Measurements from ENCODE around the gene NGFR.

DNA sequence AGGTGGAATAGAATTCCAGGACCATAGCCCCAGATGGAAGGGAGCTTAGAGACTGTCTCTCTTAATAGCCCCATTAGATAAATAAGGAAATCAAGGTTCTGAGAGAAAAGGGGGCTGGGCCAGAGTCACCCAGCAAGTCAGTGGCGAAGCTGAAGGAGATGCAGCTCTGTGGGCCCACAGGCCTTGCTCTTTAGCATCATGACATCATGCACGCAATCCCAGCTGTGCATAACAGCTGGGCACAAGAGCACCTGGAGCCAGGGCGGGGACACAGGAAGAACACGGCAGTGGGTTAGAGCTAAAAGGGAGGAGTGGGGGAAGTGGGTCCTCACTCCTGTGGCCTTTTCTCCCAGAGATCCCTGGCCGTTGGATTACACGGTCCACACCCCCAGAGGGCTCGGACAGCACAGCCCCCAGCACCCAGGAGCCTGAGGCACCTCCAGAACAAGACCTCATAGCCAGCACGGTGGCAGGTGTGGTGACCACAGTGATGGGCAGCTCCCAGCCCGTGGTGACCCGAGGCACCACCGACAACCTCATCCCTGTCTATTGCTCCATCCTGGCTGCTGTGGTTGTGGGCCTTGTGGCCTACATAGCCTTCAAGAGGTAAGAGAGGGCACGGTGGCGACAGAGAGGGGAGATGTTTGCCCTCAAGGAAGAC, 15.1 kb downstream of the NGFR start:
- TF ChIP-seq, protein P1, sequence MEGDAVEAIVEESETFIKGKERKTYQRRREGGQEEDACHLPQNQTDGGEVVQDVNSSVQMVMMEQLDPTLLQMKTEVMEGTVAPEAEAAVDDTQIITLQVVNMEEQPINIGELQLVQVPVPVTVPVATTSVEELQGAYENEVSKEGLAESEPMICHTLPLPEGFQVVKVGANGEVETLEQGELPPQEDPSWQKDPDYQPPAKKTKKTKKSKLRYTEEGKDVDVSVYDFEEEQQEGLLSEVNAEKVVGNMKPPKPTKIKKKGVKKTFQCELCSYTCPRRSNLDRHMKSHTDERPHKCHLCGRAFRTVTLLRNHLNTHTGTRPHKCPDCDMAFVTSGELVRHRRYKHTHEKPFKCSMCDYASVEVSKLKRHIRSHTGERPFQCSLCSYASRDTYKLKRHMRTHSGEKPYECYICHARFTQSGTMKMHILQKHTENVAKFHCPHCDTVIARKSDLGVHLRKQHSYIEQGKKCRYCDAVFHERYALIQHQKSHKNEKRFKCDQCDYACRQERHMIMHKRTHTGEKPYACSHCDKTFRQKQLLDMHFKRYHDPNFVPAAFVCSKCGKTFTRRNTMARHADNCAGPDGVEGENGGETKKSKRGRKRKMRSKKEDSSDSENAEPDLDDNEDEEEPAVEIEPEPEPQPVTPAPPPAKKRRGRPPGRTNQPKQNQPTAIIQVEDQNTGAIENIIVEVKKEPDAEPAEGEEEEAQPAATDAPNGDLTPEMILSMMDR (conservative IDR thresholded peaks at IDR 0.05; ENCODE audit: low read depth, low read length), result no peak
- TF ChIP-seq EZH2 (IDR thresholded peaks at IDR 0.05; ENCODE audit: borderline replicate concordance, low read depth, low read length, poor library complexity, severe bottlenecking), result no peak
